HEK293 (cell line): ENCODE results near the gene RAG1.

Source experiments
- CTCF ChIA-PET: fragments of 350-600 bp; formaldehyde crosslinking; extraction: SDS; loops from one replicate; lab custom pipeline; 2021; ENCODE audit warnings: antibody characterized with exemption; lab: Yijun Ruan, JAX
- POLR2A ChIA-PET: fragments of 300-600 bp; formaldehyde crosslinking; extraction: SDS; loops from one replicate; lab custom pipeline; 2020; ENCODE audit warnings: antibody characterized with exemption, inconsistent platforms; lab: Yijun Ruan, JAX
- H3K27ac ChIP-seq: fragments of 200-500 bp; sonication (Bioruptor generic); 2 replicates; pipeline ENCODE4 v1.5.1; 2014; ENCODE audit warnings: low read depth, low read length, control low read depth, inconsistent platforms; ENCODE audit errors: extremely low read depth
- H3K36me3 ChIP-seq, 2 experiments: fragments of 200-500 bp in 1 of 2; sonication (Bioruptor generic) in 1 of 2; 1 replicate in 1 of 2; 2 replicates in 1 of 2; pipeline ENCODE4 v1.5.1; 2014 to 2017; ENCODE audit warnings: inconsistent platforms in 2 of 2, low read length in 2 of 2; ENCODE audit not compliant: control insufficient read depth in 2 of 2, insufficient read depth in 1 of 2
- H3K4me1 ChIP-seq: fragments of 200-500 bp; sonication (Bioruptor generic); 2 replicates; pipeline ENCODE4 v1.5.1; 2014; ENCODE audit warnings: mild to moderate bottlenecking, low read length, inconsistent platforms; ENCODE audit not compliant: control insufficient read depth, insufficient read depth
- H3K4me3 ChIP-seq: 2 replicates; pipeline ENCODE4 v1.5.1; 2011; ENCODE audit warnings: low read depth, mild to moderate bottlenecking, control low read depth, low read length, moderate library complexity
- H3K9me3 ChIP-seq: fragments of 200-500 bp; sonication (Bioruptor generic); 2 replicates; pipeline ENCODE4 v1.5.1; 2014; ENCODE audit warnings: low read depth, low read length, inconsistent platforms; ENCODE audit not compliant: control insufficient read depth, insufficient read depth
- GLI4 ChIP-seq: fragments of 450-650 bp; formaldehyde crosslinking; IDR thresholded peaks from 2 replicates; pipeline ENCODE4 v1.5.1; 2016; ENCODE audit warnings: missing biosample characterization, missing genetic modification characterization
- HOXA7 ChIP-seq: sonication (generic); formaldehyde crosslinking; IDR thresholded peaks from 2 replicates; pipeline ENCODE4 v1.8.1; 2022; ENCODE audit warnings: missing genetic modification reagents, borderline replicate concordance
- KLF10 ChIP-seq: fragments of 450-650 bp; IDR thresholded peaks from 2 replicates; pipeline ENCODE4 v1.5.1; 2018; ENCODE audit warnings: missing biosample characterization, mild to moderate bottlenecking, missing genetic modification characterization
- KLF7 ChIP-seq: fragments of 450-650 bp; formaldehyde crosslinking; IDR thresholded peaks from 2 replicates; pipeline ENCODE4 v1.5.1; 2016; ENCODE audit warnings: missing biosample characterization, missing genetic modification characterization, borderline replicate concordance
- OSR2 ChIP-seq: fragments of 450-650 bp; formaldehyde crosslinking; IDR thresholded peaks from 2 replicates; pipeline ENCODE4 v1.5.1; 2016; ENCODE audit warnings: missing biosample characterization, missing genetic modification characterization
- ZNF133 ChIP-seq: fragments of 450-650 bp; formaldehyde crosslinking; IDR thresholded peaks from 2 replicates; pipeline ENCODE4 v1.5.1; 2016; ENCODE audit warnings: missing biosample characterization, missing genetic modification characterization
- ZNF2 ChIP-seq: fragments of 450-650 bp; formaldehyde crosslinking; IDR thresholded peaks from 2 replicates; pipeline ENCODE4 v1.5.1; 2016; ENCODE audit warnings: missing biosample characterization, missing genetic modification characterization
- ZNF221 ChIP-seq: fragments of 450-650 bp; formaldehyde crosslinking; IDR thresholded peaks from 2 replicates; pipeline ENCODE4 v1.5.1; 2017; ENCODE audit warnings: missing biosample characterization, missing genetic modification characterization, borderline replicate concordance
- ZNF366 ChIP-seq: fragments of 450-650 bp; formaldehyde crosslinking; conservative IDR thresholded peaks from 2 replicates; pipeline ENCODE4 v1.5.1; 2016; ENCODE audit warnings: missing biosample characterization, missing genetic modification characterization
- ZNF501 ChIP-seq: fragments of 450-650 bp; formaldehyde crosslinking; IDR thresholded peaks from 2 replicates; pipeline ENCODE4 v1.5.1; 2016; ENCODE audit warnings: missing biosample characterization, missing genetic modification characterization
- ZNF549 ChIP-seq: fragments of 450-650 bp; IDR thresholded peaks from 2 replicates; pipeline ENCODE4 v1.5.1; 2018; ENCODE audit warnings: missing biosample characterization, missing genetic modification characterization, mild to moderate bottlenecking, inconsistent platforms, moderate library complexity
- ZNF585B ChIP-seq: fragments of 450-650 bp; formaldehyde crosslinking; IDR thresholded peaks from 2 replicates; pipeline ENCODE4 v1.5.1; 2016; ENCODE audit warnings: missing biosample characterization, missing genetic modification characterization
- ZNF670 ChIP-seq: fragments of 450-650 bp; formaldehyde crosslinking; IDR thresholded peaks from 2 replicates; pipeline ENCODE4 v1.5.1; 2016; ENCODE audit warnings: missing biosample characterization, missing genetic modification characterization, low read depth
- ZNF747 ChIP-seq: fragments of 450-650 bp; formaldehyde crosslinking; IDR thresholded peaks from 2 replicates; pipeline ENCODE4 v1.5.1; 2016; ENCODE audit warnings: missing biosample characterization, missing genetic modification characterization
- ZNF76 ChIP-seq: fragments of 450-650 bp; formaldehyde crosslinking; IDR thresholded peaks from 2 replicates; pipeline ENCODE4; 2016; ENCODE audit warnings: low read depth, missing biosample characterization, missing genetic modification characterization, borderline replicate concordance
- ZNF792 ChIP-seq: fragments of 450-650 bp; formaldehyde crosslinking; IDR thresholded peaks from 2 replicates; pipeline ENCODE4 v1.5.1; 2016; ENCODE audit warnings: missing biosample characterization, missing genetic modification characterization
- ZNF843 ChIP-seq: fragments of 450-650 bp; formaldehyde crosslinking; IDR thresholded peaks from 2 replicates; pipeline ENCODE4 v1.5.1; 2016; ENCODE audit warnings: missing biosample characterization, missing genetic modification characterization
- ZSCAN16 ChIP-seq: fragments of 450-650 bp; formaldehyde crosslinking; IDR thresholded peaks from 2 replicates; pipeline ENCODE4 v1.5.1; 2016; ENCODE audit warnings: missing biosample characterization, missing genetic modification characterization
- TF ChIP-seq, protein P1 (sequence below): fragments of 450-650 bp; formaldehyde crosslinking; IDR thresholded peaks from 2 replicates; pipeline ENCODE4 v1.5.1; 2016; ENCODE audit warnings: missing biosample characterization, missing genetic modification characterization
- TF ChIP-seq, protein P2 (sequence below): fragments of 450-650 bp; formaldehyde crosslinking; IDR thresholded peaks from 2 replicates; pipeline ENCODE4 v1.5.1; 2017; ENCODE audit warnings: missing biosample characterization, missing genetic modification characterization
- TF ChIP-seq, protein P3 (sequence below): fragments of 450-650 bp; formaldehyde crosslinking; IDR thresholded peaks from 2 replicates; pipeline ENCODE4 v1.5.1; 2016; ENCODE audit warnings: missing biosample characterization, missing genetic modification characterization
- TF ChIP-seq, protein P4 (sequence below): fragments of 450-650 bp; formaldehyde crosslinking; IDR thresholded peaks from 2 replicates; pipeline ENCODE4 v1.5.1; 2017; ENCODE audit warnings: missing biosample characterization, missing genetic modification characterization
- TF ChIP-seq, protein P5 (sequence below): fragments of 450-650 bp; formaldehyde crosslinking; IDR thresholded peaks from 2 replicates; pipeline ENCODE4 v1.5.1; 2016; ENCODE audit warnings: missing biosample characterization, missing genetic modification characterization
- TF ChIP-seq, protein P6 (sequence below): fragments of 450-650 bp; formaldehyde crosslinking; IDR thresholded peaks from 2 replicates; pipeline ENCODE4 v1.5.1; 2016; ENCODE audit warnings: missing biosample characterization, missing genetic modification characterization
- TF ChIP-seq, protein P7 (sequence below): fragments of 450-650 bp; formaldehyde crosslinking; optimal IDR thresholded peaks from 2 replicates; pipeline ENCODE3; 2016; ENCODE audit warnings: missing biosample characterization, mild to moderate bottlenecking, missing genetic modification characterization

The RAG1 gene

DNA sequence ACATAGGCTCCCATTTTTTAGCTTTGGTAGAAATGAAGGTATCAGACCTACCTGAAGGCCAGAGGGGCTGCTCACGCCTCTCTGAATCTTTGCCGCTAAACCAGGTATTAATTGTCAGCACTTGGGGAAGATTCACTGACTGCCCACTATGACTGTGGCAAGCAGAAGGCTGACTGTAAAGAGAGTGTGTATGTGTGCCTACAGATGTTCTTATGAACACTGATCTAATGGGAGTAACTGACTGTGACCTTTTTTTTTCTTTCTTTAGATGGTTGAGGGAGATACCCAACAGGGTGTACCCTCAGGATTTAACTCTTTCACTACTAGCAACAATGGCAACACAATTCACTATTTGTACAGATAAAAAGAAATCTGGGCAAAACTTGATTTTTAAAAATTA is 30.2 kb downstream of the RAG1 start, which contains the start of gene RAG2:
TSS of gene RAG2 (minus strand) at position 186 of the 400 bp plus-strand sequence. CDS start 4,068 bp downstream, outside the sequence.
- H3K9me3 ChIP-seq: no peaks in the 10 kb centered on the region
- ChIA-PET POLR2A (interaction anchor here (1.0 kb wide), 1 partner anchor 34 kb away, joined by 3 read pairs; no protein-coding TSS in a partner anchor), CTCF (no interaction called here)
- H3K4me1 ChIP-seq: no peaks in the 10 kb centered on the region
- H3K36me3 ChIP-seq: no peaks in the 10 kb centered on the region
- H3K27ac ChIP-seq: no peak within 1 kb of the TSS
- no peak within 1 kb of the TSS for H3K4me3 ChIP-seq
- TF ChIP-seq, protein P1, sequence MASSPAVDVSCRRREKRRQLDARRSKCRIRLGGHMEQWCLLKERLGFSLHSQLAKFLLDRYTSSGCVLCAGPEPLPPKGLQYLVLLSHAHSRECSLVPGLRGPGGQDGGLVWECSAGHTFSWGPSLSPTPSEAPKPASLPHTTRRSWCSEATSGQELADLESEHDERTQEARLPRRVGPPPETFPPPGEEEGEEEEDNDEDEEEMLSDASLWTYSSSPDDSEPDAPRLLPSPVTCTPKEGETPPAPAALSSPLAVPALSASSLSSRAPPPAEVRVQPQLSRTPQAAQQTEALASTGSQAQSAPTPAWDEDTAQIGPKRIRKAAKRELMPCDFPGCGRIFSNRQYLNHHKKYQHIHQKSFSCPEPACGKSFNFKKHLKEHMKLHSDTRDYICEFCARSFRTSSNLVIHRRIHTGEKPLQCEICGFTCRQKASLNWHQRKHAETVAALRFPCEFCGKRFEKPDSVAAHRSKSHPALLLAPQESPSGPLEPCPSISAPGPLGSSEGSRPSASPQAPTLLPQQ (tag by site-specific recombination): no peak
- TF ChIP-seq, protein P2, sequence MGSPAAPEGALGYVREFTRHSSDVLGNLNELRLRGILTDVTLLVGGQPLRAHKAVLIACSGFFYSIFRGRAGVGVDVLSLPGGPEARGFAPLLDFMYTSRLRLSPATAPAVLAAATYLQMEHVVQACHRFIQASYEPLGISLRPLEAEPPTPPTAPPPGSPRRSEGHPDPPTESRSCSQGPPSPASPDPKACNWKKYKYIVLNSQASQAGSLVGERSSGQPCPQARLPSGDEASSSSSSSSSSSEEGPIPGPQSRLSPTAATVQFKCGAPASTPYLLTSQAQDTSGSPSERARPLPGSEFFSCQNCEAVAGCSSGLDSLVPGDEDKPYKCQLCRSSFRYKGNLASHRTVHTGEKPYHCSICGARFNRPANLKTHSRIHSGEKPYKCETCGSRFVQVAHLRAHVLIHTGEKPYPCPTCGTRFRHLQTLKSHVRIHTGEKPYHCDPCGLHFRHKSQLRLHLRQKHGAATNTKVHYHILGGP (tag by site-specific recombination): no peak
- TF ChIP-seq ZNF747 (no peak), ZNF501 (tag by site-specific recombination) (no peak), ZNF133 (tag by site-specific recombination) (no peak), OSR2 (tag by site-specific recombination) (no peak)

DNA sequence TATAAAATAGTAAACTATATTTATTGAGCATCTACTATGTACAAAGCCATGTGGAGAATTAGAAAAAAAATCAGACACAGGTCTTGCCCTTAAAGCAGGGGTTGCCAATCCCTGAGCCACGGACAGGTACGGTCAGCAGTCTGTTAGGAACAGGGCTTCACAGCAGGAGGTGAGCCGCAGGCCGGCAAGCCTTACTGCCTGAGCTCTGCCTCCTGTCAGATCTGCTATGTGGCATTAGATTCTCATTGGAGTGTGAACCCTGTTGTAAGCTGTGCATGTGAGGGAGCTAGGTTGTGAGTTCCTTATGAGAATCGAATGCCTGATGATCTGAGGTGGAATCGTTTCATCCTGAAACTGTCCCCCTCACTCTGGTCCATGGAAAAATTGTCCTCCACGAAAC is 32.4 kb downstream of the RAG1 start:
- no peaks in the 10 kb centered on the region for H3K4me1 ChIP-seq
- POLR2A ChIA-PET: no interaction called here
- CTCF ChIA-PET: interaction anchor here (0.7 kb wide), 1 partner anchor 13 kb away, joined by 3 read pairs; no protein-coding TSS in a partner anchor
- no peaks in the 10 kb centered on the region for H3K36me3 ChIP-seq
- H3K4me3 ChIP-seq: no peak overlapping the region
- H3K27ac ChIP-seq: no peak overlapping the region
- no peaks in the 10 kb centered on the region for H3K9me3 ChIP-seq
- TF ChIP-seq GLI4: no peak
- no peak for TF ChIP-seq ZSCAN16 (tag by site-specific recombination)
- TF ChIP-seq HOXA7 (CRISPR knock-in tag): no peak
- TF ChIP-seq ZNF366 (tag by site-specific recombination): no peak
- no peak for TF ChIP-seq KLF10 (tag by site-specific recombination)
- TF ChIP-seq ZNF76 (tag by site-specific recombination): no peak
- TF ChIP-seq ZNF549 (tag by site-specific recombination): no peak
- TF ChIP-seq ZNF221 (tag by site-specific recombination): no peak
- TF ChIP-seq ZNF670 (tag by site-specific recombination): no peak
- TF ChIP-seq, protein P3, sequence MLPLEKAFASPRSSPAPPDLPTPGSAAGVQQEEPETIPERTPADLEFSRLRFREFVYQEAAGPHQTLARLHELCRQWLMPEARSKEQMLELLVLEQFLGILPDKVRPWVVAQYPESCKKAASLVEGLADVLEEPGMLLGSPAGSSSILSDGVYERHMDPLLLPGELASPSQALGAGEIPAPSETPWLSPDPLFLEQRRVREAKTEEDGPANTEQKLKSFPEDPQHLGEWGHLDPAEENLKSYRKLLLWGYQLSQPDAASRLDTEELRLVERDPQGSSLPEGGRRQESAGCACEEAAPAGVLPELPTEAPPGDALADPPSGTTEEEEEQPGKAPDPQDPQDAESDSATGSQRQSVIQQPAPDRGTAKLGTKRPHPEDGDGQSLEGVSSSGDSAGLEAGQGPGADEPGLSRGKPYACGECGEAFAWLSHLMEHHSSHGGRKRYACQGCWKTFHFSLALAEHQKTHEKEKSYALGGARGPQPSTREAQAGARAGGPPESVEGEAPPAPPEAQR (tag by site-specific recombination): no peak
- no peak for TF ChIP-seq ZNF2 (tag by site-specific recombination)
- no peak for TF ChIP-seq ZNF585B (tag by site-specific recombination)
- TF ChIP-seq KLF7: no peak
- TF ChIP-seq, protein P4, sequence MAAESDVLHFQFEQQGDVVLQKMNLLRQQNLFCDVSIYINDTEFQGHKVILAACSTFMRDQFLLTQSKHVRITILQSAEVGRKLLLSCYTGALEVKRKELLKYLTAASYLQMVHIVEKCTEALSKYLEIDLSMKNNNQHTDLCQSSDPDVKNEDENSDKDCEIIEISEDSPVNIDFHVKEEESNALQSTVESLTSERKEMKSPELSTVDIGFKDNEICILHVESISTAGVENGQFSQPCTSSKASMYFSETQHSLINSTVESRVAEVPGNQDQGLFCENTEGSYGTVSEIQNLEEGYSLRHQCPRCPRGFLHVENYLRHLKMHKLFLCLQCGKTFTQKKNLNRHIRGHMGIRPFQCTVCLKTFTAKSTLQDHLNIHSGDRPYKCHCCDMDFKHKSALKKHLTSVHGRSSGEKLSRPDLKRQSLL: no peak
- no peak for TF ChIP-seq ZNF792 (tag by site-specific recombination)
- TF ChIP-seq ZNF843 (tag by site-specific recombination): no peak
- TF ChIP-seq, protein P5, sequence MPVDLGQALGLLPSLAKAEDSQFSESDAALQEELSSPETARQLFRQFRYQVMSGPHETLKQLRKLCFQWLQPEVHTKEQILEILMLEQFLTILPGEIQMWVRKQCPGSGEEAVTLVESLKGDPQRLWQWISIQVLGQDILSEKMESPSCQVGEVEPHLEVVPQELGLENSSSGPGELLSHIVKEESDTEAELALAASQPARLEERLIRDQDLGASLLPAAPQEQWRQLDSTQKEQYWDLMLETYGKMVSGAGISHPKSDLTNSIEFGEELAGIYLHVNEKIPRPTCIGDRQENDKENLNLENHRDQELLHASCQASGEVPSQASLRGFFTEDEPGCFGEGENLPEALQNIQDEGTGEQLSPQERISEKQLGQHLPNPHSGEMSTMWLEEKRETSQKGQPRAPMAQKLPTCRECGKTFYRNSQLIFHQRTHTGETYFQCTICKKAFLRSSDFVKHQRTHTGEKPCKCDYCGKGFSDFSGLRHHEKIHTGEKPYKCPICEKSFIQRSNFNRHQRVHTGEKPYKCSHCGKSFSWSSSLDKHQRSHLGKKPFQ: no peak
- TF ChIP-seq, protein P6, sequence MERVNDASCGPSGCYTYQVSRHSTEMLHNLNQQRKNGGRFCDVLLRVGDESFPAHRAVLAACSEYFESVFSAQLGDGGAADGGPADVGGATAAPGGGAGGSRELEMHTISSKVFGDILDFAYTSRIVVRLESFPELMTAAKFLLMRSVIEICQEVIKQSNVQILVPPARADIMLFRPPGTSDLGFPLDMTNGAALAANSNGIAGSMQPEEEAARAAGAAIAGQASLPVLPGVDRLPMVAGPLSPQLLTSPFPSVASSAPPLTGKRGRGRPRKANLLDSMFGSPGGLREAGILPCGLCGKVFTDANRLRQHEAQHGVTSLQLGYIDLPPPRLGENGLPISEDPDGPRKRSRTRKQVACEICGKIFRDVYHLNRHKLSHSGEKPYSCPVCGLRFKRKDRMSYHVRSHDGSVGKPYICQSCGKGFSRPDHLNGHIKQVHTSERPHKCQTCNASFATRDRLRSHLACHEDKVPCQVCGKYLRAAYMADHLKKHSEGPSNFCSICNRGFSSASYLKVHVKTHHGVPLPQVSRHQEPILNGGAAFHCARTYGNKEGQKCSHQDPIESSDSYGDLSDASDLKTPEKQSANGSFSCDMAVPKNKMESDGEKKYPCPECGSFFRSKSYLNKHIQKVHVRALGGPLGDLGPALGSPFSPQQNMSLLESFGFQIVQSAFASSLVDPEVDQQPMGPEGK: no peak
- TF ChIP-seq, protein P7, sequence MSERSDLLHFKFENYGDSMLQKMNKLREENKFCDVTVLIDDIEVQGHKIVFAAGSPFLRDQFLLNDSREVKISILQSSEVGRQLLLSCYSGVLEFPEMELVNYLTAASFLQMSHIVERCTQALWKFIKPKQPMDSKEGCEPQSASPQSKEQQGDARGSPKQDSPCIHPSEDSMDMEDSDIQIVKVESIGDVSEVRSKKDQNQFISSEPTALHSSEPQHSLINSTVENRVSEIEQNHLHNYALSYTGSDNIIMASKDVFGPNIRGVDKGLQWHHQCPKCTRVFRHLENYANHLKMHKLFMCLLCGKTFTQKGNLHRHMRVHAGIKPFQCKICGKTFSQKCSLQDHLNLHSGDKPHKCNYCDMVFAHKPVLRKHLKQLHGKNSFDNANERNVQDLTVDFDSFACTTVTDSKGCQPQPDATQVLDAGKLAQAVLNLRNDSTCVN (tag by site-specific recombination): no peak
